Caco-2 (cell line): ENCODE data around the gene RNF38. TPM values are rescaled to one million over a fixed set of nuclear protein-coding genes. Genes with fewer than 3 reads are reported as not detected.

Experiments used
- BruUV-seq: library from RNA; stranded (reverse); fragments of 400-500 nt; replicated peaks from 2 replicates; lab custom pipeline; 2021; lab: Mats Ljungman, UMichigan
- CTCF ChIA-PET: fragments of 300-600 bp; sonication (Branson Sonifier 250); formaldehyde crosslinking; loops from one replicate; lab custom pipeline; 2022; ENCODE audit warnings: antibody characterized with exemption; lab: Charles Lee
- POLR2A ChIA-PET: fragments of 300-600 bp; sonication (Branson Sonifier 250); formaldehyde crosslinking; loops from one replicate; lab custom pipeline; 2022; ENCODE audit warnings: antibody characterized with exemption; lab: Charles Lee
- DNase-seq, 2 experiments: peaks; one replicate each; pipeline versions ENCODE4 v3.0.0 to v3.0.0-alpha.2; 2020 to 2022
- H3K27me3 ChIP-seq: replicated peaks from 2 replicates; pipeline ENCODE4 v1.6.0; 2011; ENCODE audit warnings: low read length; ENCODE audit not compliant: control insufficient read depth, insufficient read depth
- H3K36me3 ChIP-seq: 2 replicates; pipeline ENCODE4 v1.5.1; 2011; ENCODE audit warnings: low read length; ENCODE audit not compliant: control insufficient read depth, insufficient read depth
- H3K4me1 ChIP-seq: fragments of 250-450 bp; sonication (Bioruptor Pico); 2 replicates; pipeline ENCODE4 v1.5.1; 2020; ENCODE audit warnings: mild to moderate bottlenecking
- H3K4me3 ChIP-seq: 2 replicates; pipeline ENCODE4 v1.5.1; 2011; ENCODE audit warnings: low read depth, mild to moderate bottlenecking, control low read depth, low read length
- H3K9me3 ChIP-seq: fragments of 250-450 bp; sonication (Bioruptor Pico); 2 replicates; pipeline ENCODE4 v1.5.1; 2020; ENCODE audit warnings: mild to moderate bottlenecking, moderate library complexity
- H3K27ac Mint-ChIP-seq: one replicate; pipeline ENCODE4 v1.8.0; 2022; ENCODE audit warnings: mixed read lengths; ENCODE audit not compliant: unreplicated experiment
- H3K27me3 Mint-ChIP-seq: one replicate; pipeline ENCODE4 v1.8.0; 2022; ENCODE audit warnings: mixed read lengths; ENCODE audit not compliant: insufficient read depth, unreplicated experiment
- H3K36me3 Mint-ChIP-seq: one replicate; pipeline ENCODE4 v1.8.0; 2022; ENCODE audit warnings: mild to moderate bottlenecking, mixed read lengths; ENCODE audit not compliant: insufficient read depth, unreplicated experiment
- H3K4me1 Mint-ChIP-seq: one replicate; pipeline ENCODE4 v1.8.0; 2022; ENCODE audit warnings: low read depth, mixed read lengths; ENCODE audit not compliant: unreplicated experiment
- H3K4me3 Mint-ChIP-seq: one replicate; pipeline ENCODE4 v1.8.0; 2022; ENCODE audit warnings: mild to moderate bottlenecking, moderate library complexity, mixed read lengths; ENCODE audit not compliant: unreplicated experiment
- H3K9me3 Mint-ChIP-seq: one replicate; pipeline ENCODE4 v1.8.0; 2022; ENCODE audit warnings: mixed read lengths; ENCODE audit not compliant: unreplicated experiment
- intact Hi-C: fragments of 100-400 bp; cut with micrococcal nuclease; formaldehyde crosslinking; loops from one replicate; pipeline ENCODE4 v1.10.0; 2022; ENCODE audit not compliant: unreplicated experiment
- total RNA-seq: library from RNA; stranded (reverse); gene quantifications from 2 replicates; pipeline ENCODE4 v1.2.3, GENCODE V29; 2022
- TF ChIP-seq, protein P1 (sequence below), 2 experiments: fragments of 200-600 bp in 1 of 2; IDR thresholded peaks; 1 replicate in 1 of 2; 2 replicates in 1 of 2; pipeline versions ENCODE4 v1.5.1 to v1.8.0; 2011 to 2022; ENCODE audit warnings: antibody characterized with exemption in 1 of 2, control low read depth in 1 of 2, inconsistent platforms in 1 of 2, low read depth in 1 of 2, low read length in 1 of 2, mild to moderate bottlenecking in 1 of 2, moderate library complexity in 1 of 2; ENCODE audit not compliant: insufficient read depth in 1 of 2, severe bottlenecking in 1 of 2, unreplicated experiment in 1 of 2

RNF38 gene
- total RNA-seq, 1 experiment from 2014 or later: 43.3 TPM

DNA sequence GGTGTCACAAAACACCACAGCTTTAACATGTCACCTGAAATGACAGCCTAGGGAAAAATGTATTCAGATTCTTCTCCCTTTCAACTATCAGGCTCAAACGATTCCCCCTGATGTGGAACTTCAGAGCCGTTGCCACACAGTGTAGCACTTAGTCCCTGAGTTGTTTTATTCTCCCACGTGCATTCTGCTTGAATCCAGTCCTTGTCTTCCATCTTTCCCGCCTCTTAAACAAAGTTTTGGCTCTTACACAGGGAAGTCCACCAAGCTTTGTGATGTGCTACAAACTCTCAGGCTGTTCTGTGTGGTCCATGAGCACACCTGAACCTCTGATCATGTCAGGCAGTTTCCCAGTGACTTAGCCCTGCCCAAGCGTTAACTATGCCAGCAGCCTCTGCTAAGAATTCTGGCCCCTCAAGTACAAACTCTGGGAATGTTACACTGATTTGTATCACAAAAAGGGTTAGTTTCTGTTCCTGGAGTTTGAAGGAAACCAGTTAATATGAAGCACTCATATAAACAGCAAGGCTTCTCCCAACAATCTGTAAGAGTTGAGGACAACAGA, 45.8 kb upstream of the RNF38 start:
- CTCF ChIA-PET: interaction anchor here (9.2 kb wide), 1 partner anchor 39 kb away, joined by 98 read pairs; no protein-coding TSS in a partner anchor
- H3K9me3 ChIP-seq: no peaks in the 10 kb centered on the region
- Mint-ChIP-seq H3K4me1 (peaks cover 16% of the 10 kb centered on the region), H3K4me3 (no peak overlapping the region), H3K27ac (no peak overlapping the region), H3K9me3 (no peaks in the 10 kb centered on the region), H3K27me3 (no peaks in the 10 kb centered on the region), H3K36me3 (no peaks in the 10 kb centered on the region)
- BruUV-seq: no TSS peak
- no peaks in the 10 kb centered on the region for H3K36me3 ChIP-seq
- no peaks in the 10 kb centered on the region for H3K27me3 ChIP-seq
- peaks cover 7% of the 10 kb centered on the region; the same call in 1 of the 2 replicates for H3K4me1 ChIP-seq
- intact Hi-C loops: no loop called here
- no peak for DNase-seq
- POLR2A ChIA-PET: no interaction called here
- no peak overlapping the region for H3K4me3 ChIP-seq
- TF ChIP-seq, protein P1, sequence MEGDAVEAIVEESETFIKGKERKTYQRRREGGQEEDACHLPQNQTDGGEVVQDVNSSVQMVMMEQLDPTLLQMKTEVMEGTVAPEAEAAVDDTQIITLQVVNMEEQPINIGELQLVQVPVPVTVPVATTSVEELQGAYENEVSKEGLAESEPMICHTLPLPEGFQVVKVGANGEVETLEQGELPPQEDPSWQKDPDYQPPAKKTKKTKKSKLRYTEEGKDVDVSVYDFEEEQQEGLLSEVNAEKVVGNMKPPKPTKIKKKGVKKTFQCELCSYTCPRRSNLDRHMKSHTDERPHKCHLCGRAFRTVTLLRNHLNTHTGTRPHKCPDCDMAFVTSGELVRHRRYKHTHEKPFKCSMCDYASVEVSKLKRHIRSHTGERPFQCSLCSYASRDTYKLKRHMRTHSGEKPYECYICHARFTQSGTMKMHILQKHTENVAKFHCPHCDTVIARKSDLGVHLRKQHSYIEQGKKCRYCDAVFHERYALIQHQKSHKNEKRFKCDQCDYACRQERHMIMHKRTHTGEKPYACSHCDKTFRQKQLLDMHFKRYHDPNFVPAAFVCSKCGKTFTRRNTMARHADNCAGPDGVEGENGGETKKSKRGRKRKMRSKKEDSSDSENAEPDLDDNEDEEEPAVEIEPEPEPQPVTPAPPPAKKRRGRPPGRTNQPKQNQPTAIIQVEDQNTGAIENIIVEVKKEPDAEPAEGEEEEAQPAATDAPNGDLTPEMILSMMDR (IDR thresholded peaks at IDR 0.05; ENCODE audit: insufficient read depth in 1 of 2, low read depth in 1 of 2, low read length in 1 of 2, severe bottlenecking in 1 of 2, unreplicated experiment in 1 of 2): no peak

GRCh38 chr9:36444203-36444602, 44.1 kb upstream of the RNF38 start:
- DNase-seq: no peak
- ChIA-PET POLR2A (no interaction called here), CTCF (interaction anchor here (1.2 kb wide), 1 partner anchor 37 kb away, joined by 4 read pairs; no protein-coding TSS in a partner anchor)
- Mint-ChIP-seq H3K9me3 (no peaks in the 10 kb centered on the region), H3K36me3 (no peaks in the 10 kb centered on the region), H3K4me1 (peaks cover 16% of the 10 kb centered on the region), H3K27ac (no peak overlapping the region), H3K4me3 (no peak overlapping the region), H3K27me3 (no peaks in the 10 kb centered on the region)
- H3K4me1 ChIP-seq: peaks cover 7% of the 10 kb centered on the region; the same call in 1 of the 2 replicates
- no TSS peak for BruUV-seq
- H3K4me3 ChIP-seq: no peak overlapping the region
- H3K9me3 ChIP-seq: no peaks in the 10 kb centered on the region
- TF ChIP-seq, protein P1 (IDR thresholded peaks at IDR 0.05; ENCODE audit: insufficient read depth in 1 of 2, low read depth in 1 of 2, low read length in 1 of 2, severe bottlenecking in 1 of 2, unreplicated experiment in 1 of 2): no peak
- intact Hi-C loops: no loop called here
- H3K36me3 ChIP-seq: no peaks in the 10 kb centered on the region
- no peaks in the 10 kb centered on the region for H3K27me3 ChIP-seq

DNA sequence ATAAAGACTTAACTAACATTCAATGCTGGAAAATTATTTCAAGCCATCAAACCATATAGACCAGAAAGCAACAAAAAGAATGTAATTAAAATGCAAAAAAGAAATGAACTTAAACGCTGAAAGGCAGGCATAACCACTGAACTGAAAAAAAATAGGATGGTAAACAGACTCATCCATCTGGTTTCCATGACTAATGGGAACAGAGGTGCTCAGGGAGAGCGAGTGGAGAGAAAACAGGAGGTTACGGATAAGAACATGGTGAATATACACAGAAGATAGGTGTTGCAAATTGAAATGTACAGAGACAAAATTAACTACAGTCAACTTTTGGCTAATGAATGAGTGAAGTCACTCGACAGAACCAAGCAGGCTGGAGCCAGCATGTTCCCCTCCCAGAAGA, 43.5 kb upstream of the RNF38 start:
- Histone ChIP-seq H3K9me3 (no peaks in the 10 kb centered on the region), H3K4me3 (no peak overlapping the region), H3K4me1 (peaks cover 7% of the 10 kb centered on the region; the same call in 1 of the 2 replicates), H3K36me3 (no peaks in the 10 kb centered on the region), H3K27me3 (no peaks in the 10 kb centered on the region)
- Mint-ChIP-seq H3K27me3 (no peaks in the 10 kb centered on the region), H3K4me1 (peaks cover 17% of the 10 kb centered on the region), H3K27ac (no peak overlapping the region), H3K4me3 (no peak overlapping the region), H3K36me3 (no peaks in the 10 kb centered on the region), H3K9me3 (no peaks in the 10 kb centered on the region)
- DNase-seq: no peak
- ChIA-PET CTCF (interaction anchor here (1.2 kb wide), 1 partner anchor 36 kb away, joined by 4 read pairs; no protein-coding TSS in a partner anchor), POLR2A (no interaction called here)
- no TSS peak for BruUV-seq
- TF ChIP-seq, protein P1 (IDR thresholded peaks at IDR 0.05; ENCODE audit: insufficient read depth in 1 of 2, low read depth in 1 of 2, low read length in 1 of 2, severe bottlenecking in 1 of 2, unreplicated experiment in 1 of 2): no peak
- intact Hi-C loops: no loop called here
